ENCODE data around the gene P4HB. TPM values are rescaled to one million over a fixed set of nuclear protein-coding genes. Genes with fewer than 3 reads are reported as not detected.
"Not testable (repeated sequence)": the region's sequence is repeated elsewhere in the genome, so short reads cannot be mapped to it uniquely, and the experiment has no call there.

P4HB gene
- total RNA-seq, 4 donors from 2014 or later, result 385 to 594 (median 472) TPM

- 90 to 91% methylated on average over 11 of the region's 11 CpGs for WGBS, 2 donors
- Histone ChIP-seq H3K4me3 (no peak overlapping the region), H3K27ac (peak overlapping the region in 2 of 4 donors; percentile 16 to 53), H3K27me3 (no peaks in the 10 kb centered on the region), H3K4me1 (peaks cover 0 to 10% (median 0%) of the 10 kb centered on the region in 4 donors), H3K9me3 (no peaks in the 10 kb centered on the region), H3K36me3 (peaks cover 8 to 66% (median 34%) of the 10 kb centered on the region in 3 donors)
- no peak for TF ChIP-seq EP300 (IDR thresholded peaks at IDR 0.05)
- no peak for TF ChIP-seq CTCF (IDR thresholded peaks at IDR 0.05)
- no peak for TF ChIP-seq POLR2A (IDR thresholded peaks at IDR 0.05)
- DNase-seq (ENCODE audit: low spot score in 2 of 2), result no peak
Observed at GRCh38 chr17:81842378-81842724, 18.0 kb downstream of the P4HB start.

GRCh38 chr17:81841866-81842265, 18.5 kb downstream of the P4HB start:
- Histone ChIP-seq H3K4me1 (peaks cover 0 to 10% (median 0%) of the 10 kb centered on the region in 4 donors), H3K27ac (no peak overlapping the region), H3K36me3 (peaks cover 7 to 61% (median 34%) of the 10 kb centered on the region in 3 donors), H3K9me3 (no peaks in the 10 kb centered on the region), H3K4me3 (no peak overlapping the region), H3K27me3 (no peaks in the 10 kb centered on the region)
- no peak for DNase-seq (ENCODE audit: low spot score in 2 of 2)
- WGBS, 2 donors, result 88 to 91% methylated on average over 13 to 15 of the region's 15 CpGs
- TF ChIP-seq EP300 (IDR thresholded peaks at IDR 0.05) (no peak), POLR2A (IDR thresholded peaks at IDR 0.05) (no peak), CTCF (IDR thresholded peaks at IDR 0.05) (no peak)

GRCh38 chr17:81840826-81841778, 19.2 kb downstream of the P4HB start:
- Histone ChIP-seq H3K36me3 (peaks cover 5 to 53% (median 28%) of the 10 kb centered on the region in 3 donors), H3K4me1 (peaks cover 0 to 10% (median 0%) of the 10 kb centered on the region in 4 donors), H3K27me3 (no peaks in the 10 kb centered on the region), H3K9me3 (no peaks in the 10 kb centered on the region), H3K27ac (peak overlapping the region in 1 of 4 donors; percentile 36), H3K4me3 (no peak overlapping the region)
- WGBS, 2 donors, result 72 to 73% methylated on average over 26 to 28 of the region's 40 CpGs
- no peak for DNase-seq (ENCODE audit: low spot score in 2 of 2)
- TF ChIP-seq CTCF (IDR thresholded peaks at IDR 0.05), result no peak

DNA sequence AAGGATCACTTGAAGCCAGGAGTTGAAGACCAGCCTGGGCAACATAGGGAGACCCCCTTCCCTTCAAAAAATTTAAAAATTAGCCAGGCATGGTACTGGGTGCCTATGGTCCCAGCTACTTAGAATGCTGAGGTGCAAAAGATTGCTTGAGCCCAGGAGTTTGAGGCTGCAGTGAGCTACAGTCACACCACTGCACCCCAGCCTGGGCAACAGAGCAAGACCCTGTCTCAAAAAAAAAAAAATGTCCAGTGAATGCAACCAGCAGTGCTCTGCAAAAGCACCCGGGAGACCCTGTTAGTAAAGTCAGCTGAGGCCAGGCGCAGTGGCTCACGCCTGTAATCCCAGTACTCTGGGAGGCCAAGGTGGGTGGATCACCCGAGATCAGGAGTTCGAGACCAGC, 20.3 kb downstream of the P4HB start:
- not testable (repeated sequence) for H3K4me3 ChIP-seq; H3K4me1 ChIP-seq; H3K9me3 ChIP-seq; H3K27ac ChIP-seq; DNase-seq (ENCODE audit: low spot score in 2 of 2); H3K27me3 ChIP-seq
- WGBS, 2 donors, result 90 to 91% methylated on average over 5 of the region's 5 CpGs
- H3K36me3 ChIP-seq, result peaks cover 2 to 43% (median 19%) of the 10 kb centered on the region in 3 donors

- no peak overlapping the region for H3K27ac ChIP-seq
Observed at GRCh38 chr17:81839301-81839700, 21.0 kb downstream of the P4HB start.

More at GRCh38 chr17:81839301-81839700, 21.0 kb downstream of the P4HB start:
- no peaks in the 10 kb centered on the region for H3K27me3 ChIP-seq
- DNase-seq (ENCODE audit: low spot score in 2 of 2), result no peak
- H3K9me3 ChIP-seq, result no peaks in the 10 kb centered on the region
- WGBS, 2 donors, result 78 to 81% methylated on average over 15 of the region's 15 CpGs
- H3K36me3 ChIP-seq, result peaks cover 0 to 35% (median 13%) of the 10 kb centered on the region in 3 donors
- no peak overlapping the region for H3K4me3 ChIP-seq
- TF ChIP-seq CTCF (IDR thresholded peaks at IDR 0.05) (no peak), POLR2A (IDR thresholded peaks at IDR 0.05) (no peak), EP300 (IDR thresholded peaks at IDR 0.05) (no peak)
- H3K4me1 ChIP-seq, result peaks cover 0 to 14% (median 0%) of the 10 kb centered on the region in 4 donors

Data from tibial nerve (tissue), 4 donors.